CD4-positive, alpha-beta T cell treated with Interleukin-1 beta for 1 hour (primary cell): ENCODE data around the gene CD276.
"Not testable (repeated sequence)": the region's sequence is repeated elsewhere in the genome, so short reads cannot be mapped to it uniquely, and the experiment has no call there.

Experiments
- DNase-seq, 2 donors: peaks; one replicate each; pipeline ENCODE4 v3.0.0-alpha.2; 2020 to 2022

Gene CD276

GRCh38 chr15:73685981-73686380 lies 1.8 kb downstream of the CD276 start:
- no peak for DNase-seq

GRCh38 chr15:73686781-73687256 lies 2.6 kb downstream of the CD276 start:
- DNase-seq, result no peak

DNA sequence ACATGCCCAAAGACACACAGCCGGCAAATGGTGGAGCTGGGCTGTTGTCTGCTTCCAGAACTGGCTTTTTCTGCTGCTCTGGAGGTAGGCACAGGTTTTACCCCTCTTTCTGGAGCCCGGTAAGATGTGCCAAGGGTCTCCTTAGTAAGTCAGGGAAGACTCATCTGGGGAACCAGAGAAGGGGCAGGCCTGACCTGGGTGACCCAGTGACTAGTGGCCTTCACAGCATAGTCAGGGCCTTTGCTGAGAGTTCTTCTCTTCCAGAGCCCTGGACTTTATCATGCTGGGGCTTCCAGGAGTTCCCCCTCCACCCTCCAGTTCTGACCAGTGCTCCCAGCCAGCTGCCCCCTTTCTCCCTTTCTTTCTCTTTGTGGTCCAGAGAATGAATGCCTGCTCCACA lies 3.2 kb downstream of the CD276 start:
- DNase-seq, result no peak

- DNase-seq, result no peak
Observed at GRCh38 chr15:73688455-73688854, 4.3 kb downstream of the CD276 start.

DNA sequence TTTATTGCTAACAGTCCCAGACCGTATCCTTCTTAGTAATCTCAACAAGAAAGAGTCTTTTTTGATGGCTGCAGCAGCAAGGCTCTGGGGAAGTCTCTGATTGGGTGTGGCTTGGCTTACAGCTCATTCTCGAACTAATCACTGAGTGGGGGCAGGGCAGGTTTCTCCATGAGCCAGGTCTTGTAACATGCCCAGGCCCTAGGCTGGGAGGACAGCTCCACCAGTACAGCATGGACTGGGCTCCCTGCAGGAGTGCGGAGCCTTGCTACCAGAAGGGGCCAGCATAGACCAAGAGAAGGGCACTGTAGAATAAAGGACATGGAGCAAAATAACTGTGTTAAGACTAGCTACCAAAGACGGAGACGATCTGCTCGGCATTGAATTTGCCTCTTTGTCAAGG lies 7.2 kb downstream of the CD276 start:
- DNase-seq, result no peak

GRCh38 chr15:73694419-73694818 lies 10.2 kb downstream of the CD276 start:
- DNase-seq, result no peak

GRCh38 chr15:73695773-73696640 lies 11.8 kb downstream of the CD276 start:
- no peak for DNase-seq

- no peak for DNase-seq
Observed at GRCh38 chr15:73696641-73697001, 12.4 kb downstream of the CD276 start.

GRCh38 chr15:73697033-73697467 lies 12.9 kb downstream of the CD276 start:
- peak; percentile 72 to 76 for DNase-seq

DNA sequence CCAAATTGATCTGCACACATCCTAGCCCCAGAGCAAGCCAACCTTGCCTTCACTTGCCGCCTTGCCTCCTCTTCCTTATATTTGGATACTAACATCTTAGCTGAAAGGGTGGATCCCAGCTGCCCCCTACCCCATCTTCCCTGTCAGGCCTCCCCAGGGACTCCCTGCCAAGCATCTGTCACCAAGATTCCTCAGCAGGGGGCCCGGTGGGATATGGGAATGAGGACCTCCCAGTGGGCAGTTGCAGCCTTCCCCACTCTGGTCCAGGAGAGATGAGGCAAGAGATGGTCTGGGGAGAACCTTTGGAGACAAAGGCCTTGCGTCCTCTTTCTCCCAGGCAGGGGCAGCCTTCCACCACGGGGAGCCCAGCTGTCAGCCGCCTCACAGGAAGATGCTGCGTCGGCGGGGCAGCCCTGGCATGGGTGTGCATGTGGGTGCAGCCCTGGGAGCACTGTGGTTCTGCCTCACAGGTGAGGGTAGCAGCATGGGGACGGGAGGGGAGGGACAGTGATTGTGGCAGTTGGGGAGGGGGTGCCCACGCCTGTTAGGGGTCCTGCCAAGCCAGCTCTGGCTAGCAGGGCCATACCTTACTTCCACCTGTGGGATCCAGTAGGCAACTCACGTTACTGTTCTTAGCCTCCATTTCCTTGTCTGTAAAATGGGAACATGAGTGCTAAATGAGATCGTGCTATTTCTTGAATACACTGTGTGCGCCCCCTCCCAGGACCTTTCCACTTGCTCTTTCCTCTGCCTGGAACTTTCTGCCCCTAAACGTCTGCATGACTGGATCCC lies 15.3 kb downstream of the CD276 start:
- no peak for DNase-seq

GRCh38 chr15:73700041-73700842 lies 16.1 kb downstream of the CD276 start:
- peak; percentile 69 to 76 for DNase-seq

DNA sequence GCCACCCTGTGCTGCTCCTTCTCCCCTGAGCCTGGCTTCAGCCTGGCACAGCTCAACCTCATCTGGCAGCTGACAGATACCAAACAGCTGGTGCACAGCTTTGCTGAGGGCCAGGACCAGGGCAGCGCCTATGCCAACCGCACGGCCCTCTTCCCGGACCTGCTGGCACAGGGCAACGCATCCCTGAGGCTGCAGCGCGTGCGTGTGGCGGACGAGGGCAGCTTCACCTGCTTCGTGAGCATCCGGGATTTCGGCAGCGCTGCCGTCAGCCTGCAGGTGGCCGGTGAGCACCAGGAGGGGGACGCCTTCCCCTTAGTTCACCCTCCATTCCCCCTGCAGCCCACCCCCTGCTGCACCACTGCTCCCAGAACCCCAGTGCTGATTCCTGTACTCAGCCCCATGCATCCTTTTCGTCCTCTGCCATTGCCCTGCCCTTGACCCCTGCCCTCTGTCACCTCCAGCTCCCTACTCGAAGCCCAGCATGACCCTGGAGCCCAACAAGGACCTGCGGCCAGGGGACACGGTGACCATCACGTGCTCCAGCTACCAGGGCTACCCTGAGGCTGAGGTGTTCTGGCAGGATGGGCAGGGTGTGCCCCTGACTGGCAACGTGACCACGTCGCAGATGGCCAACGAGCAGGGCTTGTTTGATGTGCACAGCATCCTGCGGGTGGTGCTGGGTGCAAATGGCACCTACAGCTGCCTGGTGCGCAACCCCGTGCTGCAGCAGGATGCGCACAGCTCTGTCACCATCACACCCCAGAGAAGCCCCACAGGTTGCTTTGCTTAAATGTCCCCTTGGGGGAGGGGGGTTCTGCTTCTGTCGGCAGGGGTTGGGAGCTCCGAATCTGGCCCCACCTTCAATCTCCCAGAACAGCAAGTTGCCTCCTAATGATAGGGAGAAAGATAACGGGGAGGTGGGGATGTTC lies 18.4 kb downstream of the CD276 start:
- not testable (repeated sequence) for DNase-seq

DNA sequence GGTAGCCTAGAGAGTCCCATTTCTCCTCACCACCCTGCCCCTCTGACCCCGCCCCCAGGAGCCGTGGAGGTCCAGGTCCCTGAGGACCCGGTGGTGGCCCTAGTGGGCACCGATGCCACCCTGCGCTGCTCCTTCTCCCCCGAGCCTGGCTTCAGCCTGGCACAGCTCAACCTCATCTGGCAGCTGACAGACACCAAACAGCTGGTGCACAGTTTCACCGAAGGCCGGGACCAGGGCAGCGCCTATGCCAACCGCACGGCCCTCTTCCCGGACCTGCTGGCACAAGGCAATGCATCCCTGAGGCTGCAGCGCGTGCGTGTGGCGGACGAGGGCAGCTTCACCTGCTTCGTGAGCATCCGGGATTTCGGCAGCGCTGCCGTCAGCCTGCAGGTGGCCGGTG lies 19.4 kb downstream of the CD276 start:
- DNase-seq, result not testable (repeated sequence)

DNA sequence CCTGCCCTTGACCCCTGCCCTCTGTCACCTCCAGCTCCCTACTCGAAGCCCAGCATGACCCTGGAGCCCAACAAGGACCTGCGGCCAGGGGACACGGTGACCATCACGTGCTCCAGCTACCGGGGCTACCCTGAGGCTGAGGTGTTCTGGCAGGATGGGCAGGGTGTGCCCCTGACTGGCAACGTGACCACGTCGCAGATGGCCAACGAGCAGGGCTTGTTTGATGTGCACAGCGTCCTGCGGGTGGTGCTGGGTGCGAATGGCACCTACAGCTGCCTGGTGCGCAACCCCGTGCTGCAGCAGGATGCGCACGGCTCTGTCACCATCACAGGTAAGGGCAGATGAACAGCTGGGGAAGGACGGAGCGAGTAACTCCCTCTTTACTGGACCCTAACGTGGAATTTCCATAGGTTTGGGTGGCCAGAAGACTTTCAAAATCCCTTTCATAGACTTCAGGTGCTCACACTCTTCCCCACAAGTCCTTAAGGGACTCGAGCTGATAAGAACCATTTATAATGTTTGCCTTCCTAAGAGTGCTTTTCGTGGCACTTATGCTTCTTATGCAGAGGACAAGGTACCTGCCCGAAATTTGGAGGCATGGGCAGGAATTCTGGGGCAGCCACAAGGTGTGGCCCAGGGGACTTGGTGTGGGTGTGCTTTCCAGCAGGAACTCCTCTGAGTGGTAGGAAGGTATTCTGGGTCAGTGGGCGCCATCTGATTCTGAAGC lies 20.1 kb downstream of the CD276 start:
- DNase-seq, result not testable (repeated sequence)

- DNase-seq, result peak; percentile 50 to 55
Observed at GRCh38 chr15:73704869-73705645, 20.9 kb downstream of the CD276 start.

DNA sequence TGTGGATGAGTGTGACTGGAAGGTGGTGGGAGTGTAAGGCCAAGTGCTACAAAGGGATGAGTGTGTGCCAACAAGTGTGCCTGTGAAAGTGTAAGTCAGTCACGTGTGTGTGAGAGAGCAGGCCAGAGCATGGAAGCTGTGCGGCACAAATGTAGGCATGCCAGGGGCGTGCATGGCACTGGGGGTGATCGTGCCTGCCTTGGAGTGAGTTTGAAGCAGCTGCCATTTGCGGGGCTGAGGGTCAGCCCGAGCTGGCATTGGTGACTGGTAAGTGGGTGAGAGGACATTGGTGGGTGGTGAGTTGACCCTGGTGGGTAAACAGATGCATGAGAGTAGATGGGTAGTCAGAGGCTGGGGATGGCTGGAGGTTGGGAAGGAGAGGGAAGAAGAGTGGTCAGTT lies 24.5 kb downstream of the CD276 start:
- no peak for DNase-seq

GRCh38 chr15:73709241-73709640 lies 25.1 kb downstream of the CD276 start:
- no peak for DNase-seq

- DNase-seq, result no peak
Observed at GRCh38 chr15:73709686-73710085, 25.5 kb downstream of the CD276 start.

- DNase-seq, result no peak
Observed at GRCh38 chr15:73710321-73710720, 26.1 kb downstream of the CD276 start.

GRCh38 chr15:73711526-73711925 lies 27.3 kb downstream of the CD276 start:
- DNase-seq, result no peak
